ENCODE data around the gene MARS2. TPM values are rescaled to one million over a fixed set of nuclear protein-coding genes. Genes with fewer than 3 reads are reported as not detected.
"Not testable (repeated sequence)": the region's sequence is repeated elsewhere in the genome, so short reads cannot be mapped to it uniquely, and the experiment has no call there.

MARS2 gene
- total RNA-seq, 1 donor from 2014 or later: 4.2 TPM

GRCh38 chr2:197674591-197674990 is 30.6 kb upstream of the MARS2 start:
- Histone ChIP-seq H3K4me1 (ENCODE audit: control insufficient read depth in 3 of 3, insufficient read depth in 3 of 3, low read length in 3 of 3) (no peaks in the 10 kb centered on the region), H3K4me3 (ENCODE audit: low read length in 3 of 3) (peak overlapping the region; percentile 33 to 70 (median 42)), H3K27ac (ENCODE audit: low read depth, low read length) (no peak overlapping the region), H3K36me3 (ENCODE audit: control insufficient read depth in 3 of 3, insufficient read depth in 3 of 3, low read length in 3 of 3) (no peaks in the 10 kb centered on the region), H3K27me3 (ENCODE audit: control insufficient read depth in 3 of 3, insufficient read depth in 3 of 3, low read length in 3 of 3) (no peaks in the 10 kb centered on the region), H3K9ac (ENCODE audit: low read depth in 1 of 3, low read length in 3 of 3) (peak overlapping the region; percentile 47 to 80 (median 54)), H3K9me3 (ENCODE audit: control insufficient read depth in 3 of 3, low read length in 3 of 3) (no peaks in the 10 kb centered on the region)

GRCh38 chr2:197675246-197675645 is 29.9 kb upstream of the MARS2 start, which contains the start of gene RFTN2:
Gene RFTN2, minus strand, starts transcription at chr2:197675587. Its CDS starts 129 bp downstream, at chr2:197675458.
- H3K27ac ChIP-seq (ENCODE audit: low read depth, low read length): peak within 1 kb of the TSS; percentile 60
- no peaks in the 10 kb centered on the region for H3K27me3 ChIP-seq (ENCODE audit: control insufficient read depth in 3 of 3, insufficient read depth in 3 of 3, low read length in 3 of 3)
- peak within 1 kb of the TSS; percentile 56 to 70 (median 58) for H3K4me3 ChIP-seq (ENCODE audit: low read length in 3 of 3)
- H3K9me3 ChIP-seq (ENCODE audit: control insufficient read depth in 3 of 3, low read length in 3 of 3): no peaks in the 10 kb centered on the region
- no peaks in the 10 kb centered on the region for H3K36me3 ChIP-seq (ENCODE audit: control insufficient read depth in 3 of 3, insufficient read depth in 3 of 3, low read length in 3 of 3)
- peak within 1 kb of the TSS; percentile 54 to 80 (median 60) for H3K9ac ChIP-seq (ENCODE audit: low read depth in 1 of 3, low read length in 3 of 3)
- H3K4me1 ChIP-seq (ENCODE audit: control insufficient read depth in 3 of 3, insufficient read depth in 3 of 3, low read length in 3 of 3): no peaks in the 10 kb centered on the region

- Histone ChIP-seq H3K27me3 (ENCODE audit: control insufficient read depth in 3 of 3, insufficient read depth in 3 of 3, low read length in 3 of 3) (no peaks in the 10 kb centered on the region), H3K4me1 (ENCODE audit: control insufficient read depth in 3 of 3, insufficient read depth in 3 of 3, low read length in 3 of 3) (no peaks in the 10 kb centered on the region), H3K36me3 (ENCODE audit: control insufficient read depth in 3 of 3, insufficient read depth in 3 of 3, low read length in 3 of 3) (no peaks in the 10 kb centered on the region), H3K4me3 (ENCODE audit: low read length in 3 of 3) (peak overlapping the region; percentile 56 to 70 (median 58)), H3K9ac (ENCODE audit: low read depth in 1 of 3, low read length in 3 of 3) (peak overlapping the region; percentile 29 to 80 (median 60)), H3K27ac (ENCODE audit: low read depth, low read length) (peak overlapping the region; percentile 60), H3K9me3 (ENCODE audit: control insufficient read depth in 3 of 3, low read length in 3 of 3) (no peaks in the 10 kb centered on the region)
Measured at GRCh38 chr2:197675711-197676188, 29.4 kb upstream of the MARS2 start.

- Histone ChIP-seq H3K9me3 (ENCODE audit: control insufficient read depth in 3 of 3, low read length in 3 of 3) (no peaks in the 10 kb centered on the region), H3K27me3 (ENCODE audit: control insufficient read depth in 3 of 3, insufficient read depth in 3 of 3, low read length in 3 of 3) (no peaks in the 10 kb centered on the region), H3K4me3 (ENCODE audit: low read length in 3 of 3) (no peak overlapping the region), H3K4me1 (ENCODE audit: control insufficient read depth in 3 of 3, insufficient read depth in 3 of 3, low read length in 3 of 3) (no peaks in the 10 kb centered on the region), H3K9ac (ENCODE audit: low read depth in 1 of 3, low read length in 3 of 3) (no peak overlapping the region), H3K36me3 (ENCODE audit: control insufficient read depth in 3 of 3, insufficient read depth in 3 of 3, low read length in 3 of 3) (no peaks in the 10 kb centered on the region), H3K27ac (ENCODE audit: low read depth, low read length) (no peak overlapping the region)
Measured at GRCh38 chr2:197677056-197677455, 28.1 kb upstream of the MARS2 start.

- no peak overlapping the region for H3K9ac ChIP-seq (ENCODE audit: low read depth in 1 of 3, low read length in 3 of 3)
- no peaks in the 10 kb centered on the region for H3K36me3 ChIP-seq (ENCODE audit: control insufficient read depth in 3 of 3, insufficient read depth in 3 of 3, low read length in 3 of 3)
- no peaks in the 10 kb centered on the region for H3K4me1 ChIP-seq (ENCODE audit: control insufficient read depth in 3 of 3, insufficient read depth in 3 of 3, low read length in 3 of 3)
- H3K4me3 ChIP-seq (ENCODE audit: low read length in 3 of 3): no peak overlapping the region
- H3K9me3 ChIP-seq (ENCODE audit: control insufficient read depth in 3 of 3, low read length in 3 of 3): no peaks in the 10 kb centered on the region
- no peaks in the 10 kb centered on the region for H3K27me3 ChIP-seq (ENCODE audit: control insufficient read depth in 3 of 3, insufficient read depth in 3 of 3, low read length in 3 of 3)
- H3K27ac ChIP-seq (ENCODE audit: low read depth, low read length): no peak overlapping the region
Measured at GRCh38 chr2:197677483-197677882, 27.7 kb upstream of the MARS2 start.

GRCh38 chr2:197695206-197695605 is 10.0 kb upstream of the MARS2 start:
- H3K36me3 ChIP-seq (ENCODE audit: control insufficient read depth in 3 of 3, insufficient read depth in 3 of 3, low read length in 3 of 3); H3K27me3 ChIP-seq (ENCODE audit: control insufficient read depth in 3 of 3, insufficient read depth in 3 of 3, low read length in 3 of 3); H3K9ac ChIP-seq (ENCODE audit: low read depth in 1 of 3, low read length in 3 of 3); H3K4me3 ChIP-seq (ENCODE audit: low read length in 3 of 3); H3K9me3 ChIP-seq (ENCODE audit: control insufficient read depth in 3 of 3, low read length in 3 of 3); H3K4me1 ChIP-seq (ENCODE audit: control insufficient read depth in 3 of 3, insufficient read depth in 3 of 3, low read length in 3 of 3); H3K27ac ChIP-seq (ENCODE audit: low read depth, low read length): not testable (repeated sequence)

GRCh38 chr2:197695971-197696370 is 9.2 kb upstream of the MARS2 start:
- not testable (repeated sequence) for H3K36me3 ChIP-seq (ENCODE audit: control insufficient read depth in 3 of 3, insufficient read depth in 3 of 3, low read length in 3 of 3); H3K4me3 ChIP-seq (ENCODE audit: low read length in 3 of 3); H3K9me3 ChIP-seq (ENCODE audit: control insufficient read depth in 3 of 3, low read length in 3 of 3); H3K4me1 ChIP-seq (ENCODE audit: control insufficient read depth in 3 of 3, insufficient read depth in 3 of 3, low read length in 3 of 3); H3K9ac ChIP-seq (ENCODE audit: low read depth in 1 of 3, low read length in 3 of 3); H3K27me3 ChIP-seq (ENCODE audit: control insufficient read depth in 3 of 3, insufficient read depth in 3 of 3, low read length in 3 of 3); H3K27ac ChIP-seq (ENCODE audit: low read depth, low read length)

- H3K9me3 ChIP-seq (ENCODE audit: control insufficient read depth in 3 of 3, low read length in 3 of 3); H3K27ac ChIP-seq (ENCODE audit: low read depth, low read length); H3K9ac ChIP-seq (ENCODE audit: low read depth in 1 of 3, low read length in 3 of 3); H3K4me1 ChIP-seq (ENCODE audit: control insufficient read depth in 3 of 3, insufficient read depth in 3 of 3, low read length in 3 of 3); H3K4me3 ChIP-seq (ENCODE audit: low read length in 3 of 3); H3K27me3 ChIP-seq (ENCODE audit: control insufficient read depth in 3 of 3, insufficient read depth in 3 of 3, low read length in 3 of 3); H3K36me3 ChIP-seq (ENCODE audit: control insufficient read depth in 3 of 3, insufficient read depth in 3 of 3, low read length in 3 of 3): not testable (repeated sequence)
Measured at GRCh38 chr2:197696571-197696970, 8.6 kb upstream of the MARS2 start.

GRCh38 chr2:197699724-197700123 is 5.4 kb upstream of the MARS2 start:
- not testable (repeated sequence) for H3K4me1 ChIP-seq (ENCODE audit: control insufficient read depth in 3 of 3, insufficient read depth in 3 of 3, low read length in 3 of 3); H3K36me3 ChIP-seq (ENCODE audit: control insufficient read depth in 3 of 3, insufficient read depth in 3 of 3, low read length in 3 of 3); H3K9me3 ChIP-seq (ENCODE audit: control insufficient read depth in 3 of 3, low read length in 3 of 3); H3K4me3 ChIP-seq (ENCODE audit: low read length in 3 of 3); H3K9ac ChIP-seq (ENCODE audit: low read depth in 1 of 3, low read length in 3 of 3); H3K27ac ChIP-seq (ENCODE audit: low read depth, low read length); H3K27me3 ChIP-seq (ENCODE audit: control insufficient read depth in 3 of 3, insufficient read depth in 3 of 3, low read length in 3 of 3)

GRCh38 chr2:197700960-197701359 is 4.2 kb upstream of the MARS2 start:
- Histone ChIP-seq H3K4me1 (ENCODE audit: control insufficient read depth in 3 of 3, insufficient read depth in 3 of 3, low read length in 3 of 3) (peaks cover 2 to 10% (median 7%) of the 10 kb centered on the region in 3 donors), H3K9me3 (ENCODE audit: control insufficient read depth in 3 of 3, low read length in 3 of 3) (no peaks in the 10 kb centered on the region), H3K36me3 (ENCODE audit: control insufficient read depth in 3 of 3, insufficient read depth in 3 of 3, low read length in 3 of 3) (no peaks in the 10 kb centered on the region), H3K4me3 (ENCODE audit: low read length in 3 of 3) (no peak overlapping the region), H3K27ac (ENCODE audit: low read depth, low read length) (no peak overlapping the region), H3K27me3 (ENCODE audit: control insufficient read depth in 3 of 3, insufficient read depth in 3 of 3, low read length in 3 of 3) (no peaks in the 10 kb centered on the region), H3K9ac (ENCODE audit: low read depth in 1 of 3, low read length in 3 of 3) (no peak overlapping the region)

All from skeletal muscle tissue (tissue), 4 donors.